ENCODE results near the gene HOXA11.

Gene HOXA11

DNA sequence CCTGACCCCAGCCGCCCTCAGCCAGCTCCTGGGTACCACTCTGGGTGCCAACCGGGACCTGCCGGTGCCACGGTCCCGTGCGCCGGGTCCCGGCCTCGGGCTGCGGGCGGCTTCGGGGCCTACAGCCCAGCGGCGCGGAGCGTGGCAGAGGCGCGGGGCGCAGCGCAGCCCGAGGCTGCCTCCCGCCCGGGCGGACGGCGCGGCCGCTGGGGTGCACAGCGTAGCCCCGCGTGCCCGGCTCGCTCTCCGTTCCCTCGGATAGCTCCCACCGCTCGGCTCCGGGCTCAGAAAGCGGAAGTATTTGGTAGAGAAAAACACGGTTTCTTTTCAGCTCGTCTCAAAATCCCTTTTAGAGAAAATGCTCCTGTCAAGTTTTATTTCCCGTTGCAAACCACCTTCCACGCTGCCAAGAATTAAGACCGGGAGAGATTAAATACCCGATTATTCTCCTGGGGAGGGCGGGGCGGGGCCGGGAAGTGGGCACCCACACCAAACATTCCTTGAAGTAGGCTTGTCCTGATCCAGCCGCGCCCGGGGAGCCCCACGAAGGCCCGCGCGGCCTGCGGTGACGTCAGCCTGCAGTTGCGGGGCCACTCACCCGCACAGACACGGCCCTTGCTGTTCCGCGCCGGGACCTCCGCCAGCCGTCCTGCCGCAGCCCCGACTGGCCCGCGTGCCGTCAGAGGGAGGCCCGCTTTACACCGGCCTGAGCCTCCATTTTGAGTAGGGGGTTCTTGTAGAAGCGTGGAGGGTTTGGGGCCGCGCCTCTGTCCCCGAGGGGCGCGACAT, 7.7 kb upstream of the HOXA11 start:
- DNase-seq (ENCODE audit: low read depth, low spot score) = no peak

DNA sequence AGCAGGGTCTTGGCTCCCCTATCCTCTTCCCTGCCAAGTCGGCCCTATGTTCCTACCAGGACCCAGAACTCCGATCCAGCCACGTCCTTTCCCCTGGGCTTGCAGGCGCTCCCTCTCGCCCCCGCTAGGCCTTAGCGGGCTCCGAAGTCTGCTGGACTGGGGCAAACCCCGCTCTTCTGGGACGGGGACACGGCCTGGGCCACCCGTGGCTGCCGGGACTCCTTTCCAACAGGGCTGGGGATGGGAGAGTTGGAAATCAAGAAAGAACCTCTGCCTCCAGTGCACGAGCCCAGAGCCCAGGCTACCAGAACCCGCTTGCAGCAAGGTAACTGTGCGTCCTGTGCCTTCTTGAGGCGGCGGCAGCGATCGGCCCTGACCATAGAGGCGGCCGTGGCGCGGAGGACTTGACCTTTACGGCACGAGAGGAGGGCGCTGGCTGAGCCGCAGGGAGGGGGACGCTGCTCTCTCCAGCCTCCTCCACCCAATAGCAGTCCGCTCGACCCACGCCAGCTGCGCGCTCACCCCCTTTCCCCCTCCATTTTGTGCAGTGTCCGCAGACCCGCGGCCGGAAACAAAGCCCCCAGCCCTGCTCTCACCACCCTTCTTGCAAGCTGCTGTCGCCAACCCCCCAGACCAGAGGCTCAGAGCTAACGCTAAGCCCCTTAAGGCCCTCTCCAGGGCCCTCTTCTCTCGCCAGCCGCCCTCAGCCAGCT, 7.0 kb upstream of the HOXA11 start:
- no peak for DNase-seq (ENCODE audit: low read depth, low spot score)

DNA sequence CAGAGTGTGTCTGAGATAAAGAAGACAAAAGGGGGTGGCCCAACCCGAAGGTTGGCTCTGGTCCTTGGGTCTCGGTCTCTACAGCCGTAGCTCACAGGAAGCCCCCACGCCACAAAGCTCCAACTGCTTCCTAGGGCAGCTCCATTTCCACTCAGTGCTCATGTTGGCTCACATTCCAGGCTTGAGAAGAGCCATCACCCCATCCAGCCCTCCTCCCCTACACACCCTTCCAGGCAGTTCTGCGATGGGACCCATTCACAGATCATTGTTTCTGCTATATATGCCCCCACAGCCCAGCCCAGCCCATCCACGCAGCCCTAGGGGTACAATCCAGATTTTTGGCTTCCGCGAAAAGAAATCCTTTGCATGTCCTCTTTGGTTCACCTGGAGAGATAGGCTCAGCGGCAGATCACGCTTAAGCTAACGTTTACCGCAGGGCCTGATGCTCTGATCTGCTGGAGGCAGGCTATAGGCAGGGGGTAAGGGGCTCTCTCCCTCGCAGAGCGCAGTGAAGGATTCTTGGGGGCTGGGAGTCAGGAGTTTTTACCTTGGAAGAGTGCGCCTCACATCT, 6.2 kb upstream of the HOXA11 start:
- no peak for DNase-seq (ENCODE audit: low read depth, low spot score)

DNA sequence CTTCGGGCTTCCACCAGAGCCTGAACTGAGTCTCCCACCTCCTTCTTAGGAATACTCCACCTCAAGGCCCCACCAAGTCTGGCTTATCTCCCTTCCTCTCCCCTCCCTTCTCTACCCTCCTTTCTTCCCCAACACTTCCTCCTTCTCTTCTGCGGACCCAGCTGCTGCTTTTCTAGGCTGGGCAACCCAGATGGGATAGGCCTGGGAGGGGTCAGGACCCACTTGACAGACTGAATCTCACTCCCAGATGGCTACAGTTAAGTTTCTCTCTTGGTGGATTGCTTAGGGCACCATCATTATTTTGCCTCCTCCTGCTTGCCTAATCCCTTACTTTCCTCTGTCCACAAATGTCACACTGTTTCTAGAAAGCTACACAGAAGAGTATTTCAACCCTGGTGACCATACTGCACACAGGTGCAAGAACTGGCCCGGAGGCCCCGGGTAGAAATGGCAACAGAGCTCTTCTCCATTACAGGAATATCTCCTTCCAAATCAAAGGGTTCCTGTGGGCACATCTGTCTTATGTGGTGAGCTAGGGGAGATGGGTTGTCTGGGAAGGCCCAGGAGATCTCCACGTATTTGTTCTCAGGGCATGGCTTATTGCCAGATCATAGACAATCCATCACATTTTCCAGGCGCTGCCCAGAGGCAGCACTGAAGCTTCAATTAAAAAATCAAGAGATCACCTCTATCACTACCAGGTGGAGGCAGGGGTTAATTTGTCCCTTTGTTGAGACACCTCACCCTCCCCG, 5.1 kb upstream of the HOXA11 start:
- no peak for DNase-seq (ENCODE audit: low read depth, low spot score)

DNA sequence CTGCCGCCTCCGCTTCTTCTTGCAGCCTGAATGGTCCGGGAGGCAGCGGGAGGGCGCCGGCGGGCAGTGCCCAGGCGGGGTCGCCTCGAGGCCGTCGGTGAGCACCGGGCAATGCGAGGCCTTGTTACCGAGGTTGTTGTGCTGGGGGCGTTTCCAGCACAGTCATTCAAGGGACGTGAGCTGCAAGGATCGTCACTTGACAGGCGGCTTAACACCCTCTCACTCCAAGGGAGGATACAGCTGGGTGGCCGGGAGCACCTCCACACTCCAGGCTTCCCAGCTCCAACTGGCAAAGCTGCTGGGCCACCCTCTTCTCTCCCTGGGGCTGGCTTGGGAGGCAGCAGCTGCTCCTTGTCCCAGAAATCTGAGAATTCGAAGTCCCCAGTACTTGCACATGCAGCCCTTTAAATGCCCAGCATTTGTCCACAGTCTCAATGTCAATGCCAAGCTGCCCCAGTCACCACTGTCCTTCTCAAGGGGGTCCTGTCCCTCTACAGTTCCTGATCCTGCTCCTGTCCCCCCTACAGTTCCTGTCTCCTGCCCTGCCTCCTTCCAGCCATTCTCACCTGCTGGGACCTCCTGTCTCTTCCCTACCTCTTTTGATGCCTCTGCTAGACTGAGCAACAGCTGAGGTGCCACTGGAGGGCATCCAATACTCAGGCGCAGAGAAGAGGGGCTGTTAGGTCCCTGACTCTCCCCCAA, 4.4 kb upstream of the HOXA11 start:
- DNase-seq (ENCODE audit: low read depth, low spot score) = no peak

DNA sequence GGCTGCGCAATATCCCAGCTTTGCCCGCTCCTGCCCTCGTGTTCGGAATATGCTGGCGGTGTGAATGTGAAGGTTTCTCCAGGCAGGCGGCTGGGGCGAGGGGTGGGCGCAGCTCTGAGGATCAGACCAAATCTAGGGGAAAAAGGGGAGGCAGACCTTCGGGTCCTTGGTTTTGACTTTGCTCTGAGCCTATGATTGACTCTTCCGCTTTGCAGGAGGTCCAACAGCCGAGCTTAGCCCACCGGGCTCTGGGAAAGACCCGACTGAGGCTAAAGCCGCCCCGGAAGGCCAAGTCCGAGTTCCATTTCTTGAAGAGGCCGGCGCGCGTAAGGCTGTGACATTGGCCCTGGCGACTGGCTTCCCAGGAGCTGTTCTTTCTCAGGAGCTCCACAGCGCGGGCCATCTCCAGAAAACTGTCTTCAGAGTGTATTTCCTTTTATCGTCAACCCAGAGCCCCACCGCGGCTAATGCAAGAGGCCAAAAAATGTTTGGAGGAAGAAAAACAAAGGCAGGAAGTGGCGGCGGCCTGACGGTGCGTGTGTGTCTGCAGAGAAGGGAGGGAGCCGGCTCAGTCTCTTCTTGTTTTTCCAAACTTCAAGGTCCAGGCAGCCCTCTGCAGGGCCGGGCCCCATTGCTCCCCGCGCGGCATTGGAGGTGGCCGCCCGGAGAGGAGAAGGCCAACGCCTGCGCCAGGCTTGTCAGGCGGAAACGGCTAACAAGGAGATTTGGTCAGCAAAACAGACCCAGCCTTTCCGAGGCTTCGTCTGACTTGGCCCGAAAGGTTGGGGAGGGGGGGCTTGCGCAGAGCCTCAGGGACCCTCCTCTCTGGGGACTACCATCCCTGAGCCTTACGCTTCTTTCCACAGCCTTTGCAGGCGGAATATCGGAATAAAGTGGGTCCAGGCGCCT, 3.6 kb upstream of the HOXA11 start:
- no peak for DNase-seq (ENCODE audit: low read depth, low spot score)

DNA sequence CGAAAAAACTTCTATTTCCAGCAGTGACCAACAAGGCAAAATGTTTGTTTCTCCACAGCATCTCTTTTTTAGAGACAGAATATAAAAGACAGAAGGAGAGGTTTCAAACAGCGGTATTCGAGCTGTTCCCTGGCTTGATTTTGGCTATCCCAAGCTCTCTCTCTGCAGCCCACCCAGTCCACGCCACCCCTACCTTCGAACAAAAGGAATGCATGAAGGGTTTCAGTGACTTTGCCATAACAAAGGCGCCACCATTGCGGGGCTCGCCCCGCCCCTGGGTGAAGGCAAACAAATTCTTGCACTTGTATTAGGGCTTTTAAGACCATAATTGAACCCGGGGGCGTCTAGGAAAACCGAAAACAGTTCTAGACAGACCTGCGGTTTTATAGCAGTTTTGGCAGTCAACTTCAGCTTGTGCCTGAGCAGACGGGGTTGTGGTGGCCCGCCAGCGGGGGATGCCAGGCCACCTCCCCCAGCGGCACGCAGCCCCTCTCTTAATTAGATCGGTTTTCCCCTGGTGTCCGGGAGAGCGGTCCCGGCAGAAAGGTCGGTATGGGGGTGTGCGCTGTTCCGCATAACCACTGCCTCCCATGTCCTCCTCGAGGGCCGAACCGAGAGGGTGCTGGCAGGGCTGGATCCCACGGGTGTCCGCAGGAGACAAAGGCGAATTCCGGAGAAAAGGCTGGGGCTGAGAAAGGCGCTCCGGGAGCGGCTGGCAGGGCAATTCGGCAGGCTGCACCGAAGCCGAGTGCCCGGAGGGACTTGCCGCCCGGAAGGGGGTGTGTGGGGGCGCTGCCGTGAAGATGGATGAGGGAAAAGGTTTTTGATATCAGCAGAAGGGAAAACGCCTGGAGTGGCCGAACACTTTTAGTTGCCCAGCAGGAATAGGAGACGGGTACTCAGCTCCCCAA, 2.7 kb upstream of the HOXA11 start:
- no peak for DNase-seq (ENCODE audit: low read depth, low spot score)

GRCh38 chr7:27186668-27187474, 1.8 kb upstream of the HOXA11 start:
- DNase-seq (ENCODE audit: low read depth, low spot score) = no peak

GRCh38 chr7:27185854-27186667, 1.0 kb upstream of the HOXA11 start:
- DNase-seq (ENCODE audit: low read depth, low spot score) = no peak

GRCh38 chr7:27184337-27185012, 557 bp downstream of the HOXA11 start:
- no peak for DNase-seq (ENCODE audit: low read depth, low spot score)

DNA sequence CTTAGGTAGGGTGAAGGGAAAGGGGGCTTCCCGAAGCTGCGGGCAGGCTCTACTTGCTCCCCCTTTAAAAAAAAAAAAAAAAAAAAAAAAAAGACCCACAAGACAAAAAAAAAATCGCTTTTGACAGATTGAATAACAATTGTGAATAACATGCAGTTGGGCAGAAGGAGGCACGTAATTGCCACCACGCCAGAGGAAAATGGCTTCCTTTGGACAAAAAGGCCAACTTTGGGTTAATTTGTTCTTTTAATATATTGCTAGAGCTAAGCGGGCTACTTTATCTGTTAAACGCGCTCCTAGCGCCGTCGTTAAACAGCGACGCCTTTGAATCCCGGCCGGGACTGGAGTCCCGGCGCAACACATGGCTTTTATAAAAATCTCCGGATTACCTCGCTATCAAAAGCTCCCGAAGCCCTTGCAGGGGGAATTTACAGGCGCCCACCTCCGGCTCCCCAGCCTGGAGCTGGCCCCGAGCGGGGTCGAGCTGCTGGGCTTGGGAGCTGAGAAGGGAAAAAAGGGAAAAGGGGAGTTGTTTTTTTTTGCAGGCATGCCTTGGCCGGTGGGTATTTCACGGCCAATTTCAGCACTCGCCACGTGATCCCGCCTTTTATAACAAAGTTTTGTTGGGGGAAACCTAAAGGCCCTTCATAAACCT, 1.2 kb downstream of the HOXA11 start:
- no peak for DNase-seq (ENCODE audit: low read depth, low spot score)

GRCh38 chr7:27182861-27183681, 2.0 kb downstream of the HOXA11 start:
- DNase-seq (ENCODE audit: low read depth, low spot score) = no peak

DNA sequence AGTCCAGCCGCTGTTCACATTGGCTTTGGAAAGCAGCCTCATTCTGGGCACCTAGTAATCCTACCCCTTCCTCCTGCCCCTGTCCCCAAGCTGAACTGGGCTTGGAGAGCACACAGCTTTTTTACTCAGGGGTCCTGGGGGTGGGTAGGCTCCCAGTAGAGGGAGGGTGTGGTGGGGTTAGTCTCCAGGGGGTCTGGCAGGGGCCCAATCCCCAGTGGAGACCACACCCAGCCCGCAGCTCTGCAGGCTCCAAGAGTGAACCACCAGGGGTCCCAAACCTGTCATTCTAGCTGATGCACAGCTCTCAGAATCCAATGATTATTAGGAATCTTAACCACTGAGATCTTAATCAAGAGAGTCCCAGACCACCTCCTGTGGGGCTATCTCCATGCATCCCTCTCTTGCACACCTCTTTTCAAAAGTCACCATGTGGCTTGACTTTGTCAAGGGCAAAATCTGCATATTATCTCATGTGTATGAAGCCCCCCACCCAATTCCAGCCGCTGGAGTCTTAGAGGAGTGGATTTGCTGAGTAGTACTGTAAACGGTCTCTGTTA, 2.7 kb downstream of the HOXA11 start:
- DNase-seq (ENCODE audit: low read depth, low spot score) = no peak

DNA sequence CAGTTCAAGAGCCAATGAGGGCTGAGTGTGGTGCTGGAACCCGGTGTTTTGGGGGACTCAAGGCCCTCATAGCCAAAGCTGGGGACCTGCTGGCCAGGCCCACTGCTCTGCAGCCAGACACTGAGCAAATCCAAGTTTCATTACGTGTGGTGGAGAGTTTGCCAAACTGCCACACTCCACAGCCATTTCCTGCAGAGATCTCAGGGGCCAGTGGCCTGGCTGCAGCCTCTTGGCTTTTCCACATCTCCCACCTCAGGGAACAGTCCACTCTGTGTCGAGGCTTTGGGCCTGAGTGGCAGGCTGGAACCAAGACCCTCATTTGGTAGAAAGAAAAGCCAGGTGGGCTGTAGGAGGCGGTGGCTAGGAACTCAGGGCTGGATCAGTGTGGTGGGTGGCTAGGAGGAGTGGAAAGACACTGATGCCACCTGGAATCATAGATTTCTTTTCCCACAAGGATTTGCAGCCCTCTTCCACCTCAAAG, 3.2 kb downstream of the HOXA11 start:
- DNase-seq (ENCODE audit: low read depth, low spot score) = no peak
